GM12874 (cell line): ENCODE results near the gene GNAI3.

Experiments used
- TF ChIP-seq, protein P1 (sequence below): IDR thresholded peaks from 2 replicates; pipeline ENCODE4 v1.5.1; 2011; ENCODE audit warnings: low read depth, mild to moderate bottlenecking, control low read depth, low read length, moderate library complexity; ENCODE audit not compliant: insufficient read depth

The GNAI3 gene

DNA sequence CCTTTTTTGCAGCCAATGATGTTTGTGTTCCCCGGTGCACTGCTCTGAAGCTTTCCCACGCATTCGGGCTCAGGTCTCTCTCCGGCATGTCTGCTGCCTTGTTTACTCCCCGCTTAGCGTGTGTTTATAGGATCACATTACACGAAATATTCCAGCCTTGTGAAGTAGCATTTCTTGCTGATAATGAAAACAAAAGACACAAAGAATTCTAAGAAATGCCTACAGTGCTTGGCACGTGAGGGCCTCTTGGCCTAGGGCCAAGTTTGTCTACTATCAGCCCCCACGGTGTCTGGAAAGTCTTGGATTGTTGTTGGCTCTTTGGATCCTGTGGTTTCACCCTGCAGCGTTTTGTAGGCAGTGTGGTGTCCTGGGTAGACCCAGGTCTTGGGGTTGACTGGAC is 96.3 kb downstream of the GNAI3 start:
- TF ChIP-seq, protein P1, sequence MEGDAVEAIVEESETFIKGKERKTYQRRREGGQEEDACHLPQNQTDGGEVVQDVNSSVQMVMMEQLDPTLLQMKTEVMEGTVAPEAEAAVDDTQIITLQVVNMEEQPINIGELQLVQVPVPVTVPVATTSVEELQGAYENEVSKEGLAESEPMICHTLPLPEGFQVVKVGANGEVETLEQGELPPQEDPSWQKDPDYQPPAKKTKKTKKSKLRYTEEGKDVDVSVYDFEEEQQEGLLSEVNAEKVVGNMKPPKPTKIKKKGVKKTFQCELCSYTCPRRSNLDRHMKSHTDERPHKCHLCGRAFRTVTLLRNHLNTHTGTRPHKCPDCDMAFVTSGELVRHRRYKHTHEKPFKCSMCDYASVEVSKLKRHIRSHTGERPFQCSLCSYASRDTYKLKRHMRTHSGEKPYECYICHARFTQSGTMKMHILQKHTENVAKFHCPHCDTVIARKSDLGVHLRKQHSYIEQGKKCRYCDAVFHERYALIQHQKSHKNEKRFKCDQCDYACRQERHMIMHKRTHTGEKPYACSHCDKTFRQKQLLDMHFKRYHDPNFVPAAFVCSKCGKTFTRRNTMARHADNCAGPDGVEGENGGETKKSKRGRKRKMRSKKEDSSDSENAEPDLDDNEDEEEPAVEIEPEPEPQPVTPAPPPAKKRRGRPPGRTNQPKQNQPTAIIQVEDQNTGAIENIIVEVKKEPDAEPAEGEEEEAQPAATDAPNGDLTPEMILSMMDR: no peak

DNA sequence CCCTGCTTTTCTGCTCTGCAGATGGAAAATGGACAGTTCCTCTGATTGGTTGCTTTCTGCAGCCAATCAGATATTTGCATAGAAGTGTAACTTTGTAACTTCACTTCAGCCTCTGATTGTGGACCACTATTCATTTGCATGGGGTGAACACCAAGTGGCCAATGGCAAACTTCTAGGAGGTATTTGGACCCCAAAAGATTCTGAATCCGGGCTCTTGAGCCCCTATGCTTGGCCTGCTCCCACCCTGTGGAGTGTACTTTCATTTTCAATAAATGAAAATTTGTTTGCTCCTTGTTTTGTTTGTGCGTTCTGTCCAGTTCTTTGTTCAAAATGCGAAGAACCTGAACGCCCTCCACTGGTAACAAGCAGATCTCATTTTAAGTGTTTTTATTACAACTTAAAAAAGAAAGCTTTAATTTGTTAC is 101.1 kb downstream of the GNAI3 start:
- TF ChIP-seq, protein P1: no peak

DNA sequence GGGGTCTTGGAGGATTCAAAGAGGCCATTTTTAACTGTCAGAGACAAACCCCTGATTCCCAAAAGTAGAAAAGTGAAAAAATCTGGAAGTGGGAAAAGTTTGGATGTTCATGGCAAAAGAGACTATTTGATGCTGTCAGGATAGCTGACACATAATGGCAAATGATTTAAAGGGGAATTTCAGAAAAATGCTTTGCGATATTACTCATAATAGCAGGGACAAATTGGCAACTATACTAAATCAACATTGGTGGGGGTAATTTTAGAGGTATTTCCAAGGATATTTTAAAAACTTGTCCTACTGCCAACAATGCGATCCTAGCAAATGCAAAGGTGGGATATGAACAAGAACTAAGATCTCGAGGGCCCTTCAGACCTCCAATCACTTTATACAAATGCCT is 102.2 kb downstream of the GNAI3 start:
- TF ChIP-seq, protein P1: no peak

DNA sequence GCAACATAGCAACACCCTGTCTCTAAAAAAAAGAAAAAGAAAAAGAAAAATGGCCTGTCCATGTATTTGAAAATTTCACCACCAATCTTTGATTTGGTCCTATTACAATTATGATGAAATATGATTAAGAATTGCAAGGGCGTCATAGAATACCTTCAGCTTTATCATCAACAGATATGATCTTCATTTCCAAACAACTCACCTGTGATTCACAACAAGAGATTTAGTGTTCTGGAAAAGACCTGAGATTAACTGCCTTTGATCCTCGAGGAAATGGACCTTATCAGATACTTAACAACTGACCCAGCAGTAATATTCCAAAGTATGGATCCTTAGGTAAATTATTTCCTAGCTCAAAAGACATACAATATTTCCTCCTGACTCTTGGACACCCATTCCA is 104.0 kb downstream of the GNAI3 start:
- TF ChIP-seq, protein P1: no peak

DNA sequence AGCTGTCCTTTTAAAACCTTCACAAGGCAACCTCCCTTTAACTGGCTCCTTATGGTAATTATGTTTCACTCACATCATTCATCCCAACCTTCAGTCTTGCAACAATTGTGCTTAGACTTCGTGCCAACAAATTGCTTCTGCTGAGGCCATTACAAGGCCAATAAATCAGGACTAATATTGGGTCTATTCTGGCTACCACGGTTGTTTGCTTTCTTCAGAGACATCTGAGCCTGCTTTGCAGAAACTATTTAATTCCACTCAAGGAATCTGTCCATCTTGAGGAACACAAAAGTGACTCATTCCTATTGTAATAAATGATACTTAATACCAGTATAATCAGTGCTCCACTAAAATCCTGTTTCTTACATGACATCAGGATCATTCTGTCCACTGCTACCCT is 104.9 kb downstream of the GNAI3 start:
- TF ChIP-seq, protein P1: no peak

DNA sequence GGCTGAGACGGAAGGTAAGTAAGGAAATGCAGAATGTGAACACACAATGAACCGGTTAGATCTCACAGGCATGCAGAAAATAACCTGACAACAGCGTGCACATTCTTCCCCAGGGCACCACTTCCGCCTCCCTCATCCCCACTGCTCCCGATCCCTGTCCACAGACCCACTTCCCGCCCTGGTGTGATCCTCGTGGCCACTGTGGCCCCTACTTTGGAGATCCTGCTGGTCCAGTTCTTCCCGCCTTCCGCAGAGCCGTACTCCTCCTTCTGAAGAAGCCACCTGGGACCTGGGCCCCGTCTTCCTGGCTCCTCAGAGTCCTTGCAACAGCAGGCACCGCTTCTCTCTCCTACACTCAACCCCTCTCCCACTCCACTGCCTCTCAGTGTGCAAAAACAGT is 106.1 kb downstream of the GNAI3 start:
- TF ChIP-seq, protein P1: no peak

DNA sequence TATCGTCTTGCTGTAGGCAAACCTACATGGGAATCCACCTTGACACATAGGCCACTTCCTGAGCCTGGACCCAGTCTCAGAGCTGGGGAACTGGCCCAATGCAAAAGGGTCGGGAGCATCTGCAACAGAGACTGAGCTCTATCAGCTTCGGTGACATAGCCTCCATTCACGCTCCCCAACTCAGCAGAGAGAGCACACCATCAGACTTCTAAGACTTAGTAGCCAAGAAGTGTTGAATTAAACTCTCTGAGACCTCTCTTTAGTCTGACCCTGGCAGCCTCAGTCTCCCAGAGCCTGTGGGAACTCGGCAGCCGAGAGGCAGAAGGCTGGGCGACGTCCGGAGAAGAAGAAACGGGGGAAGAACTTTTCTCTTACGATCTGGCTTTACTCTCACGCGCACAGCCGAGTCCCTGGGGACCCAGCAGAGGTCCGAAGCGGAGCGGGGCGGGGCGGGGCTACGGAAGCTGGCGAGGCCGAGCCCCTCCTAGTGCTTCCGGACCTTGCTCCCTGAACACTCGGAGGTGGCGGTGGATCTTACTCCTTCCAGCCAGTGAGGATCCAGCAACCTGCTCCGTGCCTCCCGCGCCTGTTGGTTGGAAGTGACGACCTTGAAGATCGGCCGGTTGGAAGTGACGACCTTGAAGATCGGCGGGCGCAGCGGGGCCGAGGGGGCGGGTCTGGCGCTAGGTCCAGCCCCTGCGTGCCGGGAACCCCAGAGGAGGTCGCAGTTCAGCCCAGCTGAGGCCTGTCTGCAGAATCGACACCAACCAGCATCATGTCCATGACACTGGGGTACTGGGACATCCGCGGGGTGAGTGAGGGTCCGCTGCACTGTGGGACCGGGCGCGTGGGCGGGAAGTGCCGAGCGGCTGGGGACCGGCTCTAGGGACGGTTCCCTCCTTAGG is 107.5 kb downstream of the GNAI3 start, which contains the start of gene GSTM4:
GSTM4 (plus strand) TSS at position 485 of the 905 bp plus-strand sequence; CDS start at position 776, 291 bp downstream.
- TF ChIP-seq, protein P1: peak; percentile 25; the same call in 1 of the 2 replicates
